HS-5 (cell line): ENCODE results near the gene KLK2.
"Not testable (repeated sequence)": the region's sequence is repeated elsewhere in the genome, so short reads cannot be mapped to it uniquely, and the experiment has no call there.

Experiments
- DNase-seq: peaks from one replicate; pipeline ENCODE4 v3.0.0-alpha.2; 2012; ENCODE audit warnings: low read depth

Gene KLK2

DNA sequence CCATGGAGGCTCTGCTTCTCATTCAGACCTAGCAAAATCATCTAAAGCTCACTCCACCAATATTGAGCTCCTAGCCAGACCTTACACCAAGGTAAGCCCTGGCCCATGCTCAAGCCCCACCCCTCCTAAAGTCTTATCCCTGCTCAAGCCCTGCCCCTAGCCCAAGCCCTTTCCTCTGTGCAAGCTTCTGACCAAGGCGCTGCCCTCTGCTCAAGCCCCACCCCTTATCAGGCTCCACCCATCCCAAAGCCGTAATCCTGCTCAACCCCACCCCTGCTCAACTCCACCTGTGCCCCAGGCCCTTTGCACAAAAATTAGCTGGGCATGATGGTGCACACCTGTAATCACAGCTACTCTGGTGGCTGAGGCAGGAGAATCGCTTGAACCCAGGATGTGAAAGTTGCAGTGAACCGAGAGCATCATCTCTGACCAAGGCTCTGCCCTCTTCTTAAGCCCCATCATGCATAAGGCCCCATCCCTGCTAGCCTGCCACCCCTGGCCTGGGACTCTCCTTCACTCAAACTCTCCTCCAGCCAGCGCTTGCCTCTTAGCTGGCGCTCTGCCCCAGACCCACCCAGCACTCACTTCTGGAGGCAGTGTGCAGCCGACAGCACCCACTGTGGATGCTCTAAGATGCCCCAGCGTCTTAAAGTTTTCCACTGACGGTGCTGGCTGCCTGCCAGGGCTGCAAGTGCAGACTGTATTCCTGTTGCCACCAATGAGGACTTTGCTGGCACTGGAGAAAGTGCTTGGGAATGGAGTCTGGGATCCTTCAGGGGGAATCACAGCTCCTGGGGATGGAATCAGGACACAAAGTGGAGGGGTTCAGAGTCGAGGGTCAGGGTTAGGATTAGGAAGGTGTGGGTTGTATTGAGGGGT lies 21.5 kb downstream of the KLK2 start:
- no peak for DNase-seq

DNA sequence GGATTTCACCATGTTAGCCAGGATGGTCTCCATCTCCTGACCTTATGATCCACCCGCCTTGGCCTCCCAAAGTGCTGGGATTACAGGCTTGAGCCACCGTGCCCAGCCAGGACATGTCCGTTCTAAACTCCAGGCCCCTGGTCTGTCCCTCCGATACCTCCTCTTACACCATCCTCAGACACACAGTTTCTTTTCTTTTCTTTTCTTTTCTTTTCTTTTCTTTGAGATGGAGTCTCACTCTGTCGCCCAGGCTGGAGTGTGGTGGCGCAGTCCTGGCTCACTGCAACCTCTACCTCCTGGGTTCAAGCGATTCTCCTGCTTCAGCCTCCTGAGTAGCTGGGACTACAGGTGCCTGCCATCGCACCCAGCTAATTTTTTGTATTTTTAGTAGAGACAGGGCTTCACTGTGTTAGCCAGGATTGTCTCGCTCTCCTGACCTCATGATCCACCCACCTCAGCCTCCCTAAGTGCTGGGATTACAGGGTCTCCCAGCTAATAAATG lies 22.9 kb downstream of the KLK2 start:
- not testable (repeated sequence) for DNase-seq

DNA sequence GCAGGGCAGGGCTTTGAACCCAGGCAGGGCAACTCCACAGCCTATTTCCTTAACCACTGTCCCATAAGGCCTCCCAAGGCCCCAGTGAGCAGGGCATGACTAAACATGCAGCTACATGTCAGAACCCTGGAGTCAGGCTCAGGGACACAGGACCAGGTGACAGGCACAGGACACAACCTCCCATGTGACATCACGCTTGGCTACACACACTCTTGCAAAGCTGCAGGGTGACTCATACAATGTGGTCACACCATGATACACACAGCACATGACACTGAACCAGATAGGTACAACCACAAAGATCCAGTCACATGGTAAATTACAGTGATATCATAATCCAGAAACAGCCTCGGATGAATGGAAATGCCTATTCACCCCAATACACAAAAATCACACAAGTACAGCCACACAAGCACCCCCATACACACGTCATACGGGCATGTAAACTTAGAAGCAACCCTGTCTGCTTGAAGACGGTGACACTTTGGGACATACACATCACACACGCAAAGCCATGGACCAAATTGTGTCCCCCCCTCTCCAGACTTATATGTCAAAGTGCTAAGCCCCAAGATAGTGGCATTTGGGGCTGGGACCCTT lies 23.5 kb downstream of the KLK2 start:
- DNase-seq, result peak; percentile 13

DNA sequence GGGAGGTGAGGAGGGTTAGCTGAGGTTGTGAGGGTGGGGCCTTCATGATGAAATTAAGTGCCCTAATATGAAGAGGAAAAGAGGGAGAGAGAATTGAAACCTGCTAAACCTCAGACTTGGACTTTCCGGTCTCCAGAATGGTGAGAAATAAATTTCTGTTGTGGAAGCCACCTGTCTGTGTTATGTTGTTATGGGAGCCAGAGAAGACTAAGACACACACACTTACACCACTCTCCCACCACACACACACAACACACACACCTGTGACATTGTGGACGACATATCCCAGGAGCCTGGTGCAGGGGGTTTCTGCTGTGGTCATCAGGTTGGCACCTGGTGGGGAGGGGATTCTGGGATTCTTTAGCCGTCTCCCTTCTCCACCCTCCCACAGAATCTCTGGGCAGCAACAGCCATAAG lies 24.0 kb downstream of the KLK2 start:
- DNase-seq, result no peak

DNA sequence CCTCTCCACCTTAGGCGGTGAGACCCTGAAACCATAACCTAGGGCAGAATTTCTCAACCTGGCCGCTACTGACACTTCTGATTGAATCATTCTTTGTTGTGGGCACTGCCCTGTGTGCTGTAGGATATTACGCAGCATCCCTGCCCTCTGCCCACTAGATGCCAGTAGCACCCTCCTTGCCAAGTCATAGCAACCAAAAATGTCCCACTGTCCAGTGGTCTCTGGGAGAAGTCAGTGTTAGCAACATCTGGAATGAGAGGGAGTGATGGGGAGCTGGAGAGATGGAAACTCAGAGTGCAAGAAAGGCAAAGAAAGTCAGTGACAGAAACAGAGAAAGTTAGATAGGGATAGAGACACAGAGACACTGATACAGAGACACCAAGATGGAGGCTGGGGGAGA lies 24.4 kb downstream of the KLK2 start:
- no peak for DNase-seq

DNA sequence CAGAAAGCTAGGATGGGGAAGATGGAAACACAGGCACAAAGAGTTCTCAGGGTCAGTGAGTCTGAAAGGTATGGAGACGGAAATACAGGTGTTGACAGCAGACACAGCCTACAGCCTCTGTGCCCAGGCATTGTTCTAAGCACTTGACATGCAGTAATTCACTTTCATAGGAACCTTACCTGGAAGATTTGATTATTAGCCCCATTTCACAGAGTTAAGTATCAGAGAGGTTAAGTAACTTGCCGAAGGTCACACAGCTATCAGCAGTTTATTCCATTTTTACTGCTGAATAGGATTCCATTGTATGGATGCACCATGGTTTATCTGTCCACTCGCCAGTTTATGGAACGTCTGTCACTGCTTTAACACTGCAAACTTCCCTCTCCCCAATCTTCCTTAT lies 24.8 kb downstream of the KLK2 start:
- DNase-seq, result no peak

DNA sequence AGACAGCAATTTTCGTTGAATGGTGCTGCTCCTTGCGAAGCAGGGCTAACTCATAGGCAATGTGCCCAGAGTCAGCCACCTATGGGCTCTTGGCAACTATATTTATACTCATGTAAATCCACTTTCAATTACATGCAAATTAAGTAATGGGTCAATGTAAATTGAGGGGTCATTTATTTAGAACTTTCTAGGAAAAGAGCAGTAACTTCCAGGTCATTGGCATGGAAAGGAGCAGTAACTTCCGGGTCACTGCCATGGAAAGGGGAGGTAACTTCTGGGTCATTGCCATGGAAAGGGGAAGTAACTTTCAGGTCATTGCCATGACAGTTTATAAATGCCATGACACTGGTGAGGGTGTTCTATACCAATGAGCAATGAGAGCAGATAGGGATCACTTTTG lies 26.3 kb downstream of the KLK2 start:
- no peak for DNase-seq

DNA sequence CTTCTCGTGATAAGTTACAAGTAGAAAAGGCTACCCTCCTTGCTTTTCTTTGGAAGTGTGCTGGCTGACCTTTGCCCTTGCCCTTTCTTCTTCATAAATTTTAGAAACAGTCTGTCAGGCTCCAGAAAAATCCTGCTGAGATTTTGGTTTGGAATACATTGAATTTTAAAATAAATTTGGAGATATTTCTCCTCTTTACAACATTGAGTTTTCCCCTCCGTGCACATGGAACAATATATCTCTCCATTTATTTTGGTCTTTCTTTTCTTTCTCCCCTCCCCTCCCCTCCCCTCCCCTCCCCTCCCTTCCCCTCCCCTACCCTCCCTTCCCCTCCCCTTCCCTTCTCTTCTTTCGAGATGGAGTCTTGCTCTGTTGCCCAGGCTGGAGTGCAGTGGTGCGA lies 29.4 kb downstream of the KLK2 start:
- DNase-seq, result no peak

DNA sequence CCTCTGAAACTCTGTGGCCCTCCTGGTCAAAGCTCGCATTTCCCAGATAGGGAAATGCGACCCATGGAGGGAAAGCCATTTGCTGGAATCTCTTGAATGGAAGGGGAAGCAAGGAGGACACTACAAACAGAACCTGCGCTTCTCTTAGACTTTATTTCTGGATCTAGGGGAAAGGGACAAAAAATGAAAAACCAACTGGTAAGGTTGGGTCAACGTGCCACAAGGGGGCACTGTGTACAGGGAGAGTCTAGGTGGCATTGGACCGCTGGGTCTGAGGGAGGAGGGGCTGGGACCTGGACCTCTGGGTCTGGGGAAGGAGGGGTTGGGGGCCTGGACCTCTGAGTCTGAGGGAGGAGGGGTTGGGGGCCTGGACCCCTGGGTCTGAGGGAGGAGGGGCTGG lies 33.0 kb downstream of the KLK2 start:
- no peak for DNase-seq

DNA sequence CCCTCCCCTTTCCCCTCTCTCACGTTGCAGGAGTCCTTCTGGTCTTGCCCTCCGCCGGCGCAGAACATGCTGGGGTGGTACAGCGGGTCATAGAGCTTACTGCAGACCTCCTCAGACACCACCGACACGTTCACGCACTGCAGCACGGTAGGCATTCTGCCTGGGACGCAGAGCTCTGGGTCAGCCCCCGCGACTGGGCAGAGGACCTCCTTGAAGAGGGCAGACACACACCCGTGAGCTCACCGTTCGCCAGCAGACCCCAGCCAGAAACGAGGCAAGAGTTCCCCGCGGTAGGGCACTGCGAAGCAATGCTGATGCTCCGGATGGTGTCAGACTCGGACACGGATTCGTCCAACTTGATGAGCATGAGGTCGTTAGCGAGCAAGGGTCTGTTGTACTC lies 35.1 kb downstream of the KLK2 start:
- no peak for DNase-seq

DNA sequence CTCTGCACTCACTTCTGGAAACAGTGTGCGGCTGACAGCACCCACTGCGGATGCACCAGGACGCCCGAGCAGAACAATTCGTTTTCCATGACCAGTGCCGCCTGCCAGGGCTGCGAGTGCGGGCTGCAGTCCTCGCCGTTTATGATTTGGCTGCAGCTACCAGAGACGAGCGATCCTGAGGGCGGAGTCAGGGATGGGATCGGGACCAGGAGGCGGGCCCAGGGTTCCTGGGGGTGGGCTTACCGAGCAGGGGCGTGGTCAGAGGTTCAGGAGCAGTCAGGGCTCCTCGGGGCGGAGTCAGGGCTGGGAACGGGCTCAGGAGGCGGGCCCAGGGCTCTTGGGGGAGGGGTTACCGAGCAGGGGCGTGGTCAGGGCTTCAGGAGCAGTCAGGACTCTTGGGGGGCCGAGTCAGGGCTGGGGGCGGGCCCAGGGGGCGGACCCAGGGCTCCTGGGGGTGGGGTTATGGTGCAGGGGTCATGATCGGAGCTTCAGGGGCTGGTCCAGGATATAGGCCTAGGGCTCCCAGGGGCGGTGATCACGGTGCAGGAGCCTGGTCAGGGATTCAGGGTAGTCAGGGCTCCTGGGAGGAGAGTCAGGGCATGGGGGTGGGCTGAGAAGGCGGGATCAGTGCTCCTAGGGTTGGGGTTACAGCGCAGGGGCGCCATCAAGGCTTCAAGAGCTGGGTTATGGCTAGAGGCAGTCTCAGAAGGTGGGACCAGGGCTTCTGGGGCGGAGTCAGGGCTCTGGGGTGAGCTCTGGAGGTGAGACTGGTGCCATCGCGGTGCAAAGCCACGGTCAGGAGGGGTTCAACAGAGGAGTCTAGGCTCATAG lies 36.2 kb downstream of the KLK2 start:
- no peak for DNase-seq

DNA sequence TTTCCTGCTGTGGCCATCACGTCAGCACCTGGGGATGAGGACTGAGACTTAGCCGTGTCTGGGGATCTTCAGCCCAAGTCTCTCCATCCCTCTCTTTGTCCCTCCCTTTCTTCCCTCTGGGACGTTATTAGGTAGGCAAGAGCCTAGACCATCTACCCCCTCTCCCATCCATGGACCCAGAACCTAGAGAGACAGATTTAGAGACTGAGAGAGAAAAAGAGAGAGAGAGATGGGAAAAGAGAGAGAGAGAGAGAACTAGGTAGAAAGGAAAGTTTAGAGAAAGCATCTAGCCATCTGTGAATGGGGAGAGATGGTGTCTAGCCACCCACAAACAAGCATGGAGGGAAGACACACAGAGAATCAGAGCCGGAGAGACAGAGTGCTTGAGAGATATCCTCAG lies 37.5 kb downstream of the KLK2 start:
- DNase-seq, result no peak

DNA sequence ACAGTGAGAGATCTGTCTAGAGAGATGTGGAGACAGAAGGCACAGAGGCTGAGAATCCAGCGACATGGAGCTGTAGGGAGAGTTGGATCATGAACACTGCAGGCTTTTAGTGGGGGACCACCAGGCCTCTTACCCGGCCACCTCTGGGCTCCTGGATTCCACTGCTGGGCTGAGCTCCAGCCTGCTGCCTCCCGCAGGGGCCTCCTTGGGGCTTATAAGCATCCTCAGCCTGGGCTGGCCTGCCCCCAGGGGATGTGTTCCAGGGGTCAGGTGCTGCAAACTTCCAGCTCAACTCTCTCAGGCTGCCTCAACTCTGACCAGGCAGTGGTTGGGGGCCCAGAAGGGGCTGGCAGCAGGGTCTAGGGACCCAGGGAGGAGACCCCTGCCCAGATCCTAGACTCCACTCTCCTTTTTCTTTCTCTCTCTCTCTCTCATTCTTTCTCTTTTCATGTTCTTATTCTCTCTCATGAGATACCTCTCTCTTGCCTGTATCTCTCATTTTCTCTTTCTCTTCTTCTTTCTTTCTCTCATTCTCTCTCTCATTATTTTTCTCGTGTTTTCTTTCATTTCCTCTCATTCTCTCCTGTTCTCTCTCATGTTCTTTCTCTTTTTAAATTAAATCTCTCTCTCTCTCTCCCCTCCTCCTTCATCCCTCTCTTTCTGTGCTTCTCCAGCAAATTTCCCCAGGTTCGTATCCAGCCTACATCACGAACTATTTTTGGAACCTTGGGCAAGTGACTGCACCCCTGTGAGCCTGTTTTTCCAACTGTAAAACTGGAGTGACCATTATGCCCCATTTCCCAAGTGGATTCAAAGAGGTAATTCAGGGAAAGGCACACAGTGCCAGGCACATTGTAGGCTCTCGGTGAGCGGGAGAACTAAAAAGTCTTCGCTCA lies 38.2 kb downstream of the KLK2 start, which contains the start of gene KLK4:
Gene KLK4, minus strand, starts transcription at position 190 of the 896 bp plus-strand sequence. CDS start 657 bp downstream, outside the sequence.
- no peak for DNase-seq

DNA sequence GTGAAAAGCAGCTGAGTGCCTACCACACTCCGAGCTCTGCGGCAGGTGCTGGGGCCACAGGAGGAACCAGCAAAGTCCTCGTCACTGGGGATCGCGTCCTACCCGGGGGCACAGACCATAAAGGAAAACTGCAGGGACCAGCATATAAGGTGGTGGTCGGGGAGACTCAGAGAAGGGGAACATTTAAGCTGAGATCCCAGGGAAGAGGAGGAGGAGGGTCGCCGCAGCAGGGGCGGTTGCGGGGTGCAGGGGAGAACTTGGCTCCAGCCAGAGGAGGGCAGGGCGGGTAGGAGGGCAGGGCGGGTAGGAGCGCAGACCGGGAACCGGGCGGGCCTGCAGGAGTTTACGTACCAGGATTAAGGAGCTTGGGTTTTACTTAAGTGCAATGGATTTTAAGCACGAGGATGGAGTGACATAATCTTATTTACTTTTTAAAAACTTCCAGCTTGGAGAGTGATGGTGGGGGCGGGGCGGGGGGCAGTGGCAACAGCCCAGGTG lies 38.9 kb downstream of the KLK2 start:
- no peak for DNase-seq

DNA sequence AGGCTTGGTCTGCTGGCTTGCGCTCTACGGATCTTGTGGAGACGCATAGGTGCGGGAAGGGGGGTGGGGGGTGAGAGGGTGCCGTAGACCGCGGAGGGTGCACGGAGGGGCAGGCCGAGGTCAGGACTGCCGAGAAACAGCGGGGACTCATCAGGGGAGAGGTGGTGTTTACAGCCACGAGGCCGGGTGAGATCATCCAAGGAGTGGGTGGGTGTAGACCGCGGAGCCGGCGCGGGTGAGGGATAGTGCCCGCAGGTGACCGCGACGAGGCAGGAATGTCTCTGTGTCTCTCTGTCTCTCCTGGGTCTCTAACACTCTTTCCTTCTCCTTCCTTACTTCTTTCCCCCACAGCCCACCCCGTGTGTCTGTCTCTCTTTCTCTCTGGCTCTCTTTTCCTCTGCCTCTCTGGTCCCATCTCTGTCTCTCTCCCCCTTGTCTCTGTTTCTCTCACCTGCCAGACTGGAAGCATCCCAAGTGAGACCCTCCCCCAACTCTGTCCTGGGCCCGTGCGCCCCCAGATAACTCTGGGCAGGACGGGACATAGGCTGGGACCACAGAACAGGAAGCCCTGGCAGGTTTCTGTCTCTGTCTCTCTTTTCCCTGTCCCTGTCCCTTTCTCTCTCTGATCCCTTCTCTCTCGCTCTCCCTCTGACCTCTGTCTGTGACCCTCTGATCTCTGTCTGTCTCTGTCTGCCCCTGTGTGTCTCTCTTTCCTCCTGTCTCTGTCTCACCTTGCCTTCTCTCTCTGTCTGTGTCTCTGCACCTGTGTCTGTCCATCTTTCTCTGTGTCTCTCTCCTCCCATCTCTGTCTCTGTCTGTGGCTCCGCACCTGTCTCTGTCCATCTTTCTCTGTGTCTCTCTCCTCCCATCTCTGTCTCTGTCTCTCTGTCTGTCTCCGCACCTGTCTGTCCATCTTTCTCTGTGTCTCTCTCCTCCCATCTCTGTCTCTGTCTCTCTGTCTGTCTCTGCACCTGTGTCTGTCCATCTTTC lies 39.8 kb downstream of the KLK2 start:
- DNase-seq, result no peak

DNA sequence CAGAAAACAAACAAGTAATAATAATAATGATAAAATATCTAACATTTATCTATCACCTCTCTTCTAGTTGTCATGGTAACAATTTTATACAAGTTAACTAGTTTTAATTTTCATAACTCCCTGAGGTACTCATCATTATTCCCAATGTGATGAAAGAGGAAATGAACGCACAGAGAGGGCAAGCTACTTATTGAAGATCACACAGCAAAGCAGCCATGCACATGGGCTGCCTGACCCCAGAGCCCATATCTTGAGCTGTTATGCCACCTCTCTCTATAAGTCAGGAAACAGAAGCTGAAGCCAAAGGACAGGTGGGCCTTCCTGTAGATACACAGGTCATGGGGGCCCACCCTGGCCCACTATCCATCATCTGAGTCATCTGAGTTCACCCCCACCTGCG lies 42.8 kb downstream of the KLK2 start:
- DNase-seq, result no peak

DNA sequence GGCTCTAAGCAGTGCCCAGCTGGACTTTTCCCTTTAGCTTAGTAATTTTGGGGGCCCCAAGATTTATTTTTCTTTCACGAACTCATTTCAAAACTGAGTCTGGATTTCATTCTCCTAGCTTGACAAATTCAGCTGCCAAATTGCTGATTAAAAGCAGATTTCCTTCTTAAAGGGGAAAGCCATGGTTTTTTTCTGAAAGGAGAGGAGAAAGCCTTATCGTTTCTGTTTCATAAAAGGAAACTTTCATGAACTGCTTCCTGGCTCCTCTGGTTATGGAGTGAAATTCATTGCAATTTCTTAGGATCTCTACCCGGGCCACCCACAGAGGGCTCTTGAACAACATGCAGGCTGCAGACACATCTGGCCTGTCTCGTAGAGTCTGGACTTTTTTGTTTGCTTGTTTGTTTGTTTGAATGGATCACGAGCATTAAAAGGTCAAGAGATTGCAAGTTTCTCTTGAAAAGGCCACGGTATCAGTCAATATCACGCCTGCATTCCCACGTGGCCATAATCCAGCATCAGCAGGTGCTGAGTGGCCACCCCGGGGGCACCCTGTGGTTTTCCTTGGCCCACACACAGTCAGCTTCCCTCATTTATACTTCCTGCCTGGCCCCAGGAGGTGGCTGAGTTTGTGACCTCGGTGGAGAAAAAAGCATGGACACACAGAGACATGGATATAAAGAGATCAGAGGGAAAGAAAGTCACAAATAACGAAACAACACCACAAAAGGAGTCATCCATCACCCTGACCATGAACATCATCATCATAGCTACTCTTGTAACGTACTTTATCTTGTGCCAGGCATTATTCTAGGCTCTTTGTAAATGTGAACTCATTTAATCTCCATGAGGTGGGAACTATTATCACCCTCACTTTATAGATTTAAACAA lies 48.4 kb downstream of the KLK2 start:
- DNase-seq, result no peak

DNA sequence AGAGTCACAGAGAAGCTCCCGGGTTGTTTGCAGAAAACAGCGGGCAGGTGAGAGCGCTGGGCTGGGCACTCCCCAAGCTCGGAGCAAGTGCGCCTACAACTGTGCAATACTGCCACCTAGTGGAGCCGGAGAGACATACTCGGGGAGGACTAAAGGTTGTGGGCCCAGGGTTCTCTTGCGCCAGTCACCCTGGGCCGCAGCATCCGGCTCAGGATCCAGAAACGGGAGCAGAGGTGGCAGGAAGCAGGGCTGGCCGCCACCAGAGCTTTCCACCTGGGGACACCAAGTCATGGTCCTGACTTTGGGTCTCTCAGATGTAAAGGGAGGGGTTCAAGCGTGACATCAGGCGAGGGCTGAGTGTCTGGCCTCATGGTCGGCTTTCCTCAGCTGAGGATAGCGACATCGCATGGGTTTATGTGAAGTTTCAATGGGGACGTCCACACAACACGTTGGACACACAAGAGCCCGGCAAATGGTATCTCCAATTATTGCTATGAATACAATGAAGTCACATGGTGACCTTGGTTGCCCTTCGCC lies 49.1 kb downstream of the KLK2 start:
- peak; percentile 49 for DNase-seq

DNA sequence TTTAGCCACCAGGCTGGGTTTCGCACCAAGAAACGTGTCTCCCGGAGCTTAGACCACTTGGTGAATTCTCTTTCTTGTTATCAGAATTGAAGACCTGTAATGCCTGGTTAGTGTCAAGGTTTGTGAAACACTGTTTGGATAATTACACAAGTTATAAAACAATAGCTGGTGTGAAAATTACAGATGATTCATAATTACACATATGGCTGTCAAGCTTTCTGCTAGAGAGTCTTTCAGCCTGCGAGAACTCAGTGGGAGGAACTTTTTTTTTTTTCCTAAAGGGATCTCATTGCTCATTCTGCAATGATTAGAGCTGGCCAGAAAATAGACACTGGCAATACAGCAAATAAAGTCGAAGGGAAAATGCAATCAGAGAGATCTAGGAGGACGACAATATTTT lies 51.3 kb downstream of the KLK2 start:
- DNase-seq, result no peak
